Measurements from ENCODE around the gene PRR33. TPM values are rescaled to one million over a fixed set of nuclear protein-coding genes. Genes with fewer than 3 reads are reported as not detected.

The PRR33 gene
- total and polyA plus RNA-seq, 9 donors, result 0.01 TPM; not detected in 8

DNA sequence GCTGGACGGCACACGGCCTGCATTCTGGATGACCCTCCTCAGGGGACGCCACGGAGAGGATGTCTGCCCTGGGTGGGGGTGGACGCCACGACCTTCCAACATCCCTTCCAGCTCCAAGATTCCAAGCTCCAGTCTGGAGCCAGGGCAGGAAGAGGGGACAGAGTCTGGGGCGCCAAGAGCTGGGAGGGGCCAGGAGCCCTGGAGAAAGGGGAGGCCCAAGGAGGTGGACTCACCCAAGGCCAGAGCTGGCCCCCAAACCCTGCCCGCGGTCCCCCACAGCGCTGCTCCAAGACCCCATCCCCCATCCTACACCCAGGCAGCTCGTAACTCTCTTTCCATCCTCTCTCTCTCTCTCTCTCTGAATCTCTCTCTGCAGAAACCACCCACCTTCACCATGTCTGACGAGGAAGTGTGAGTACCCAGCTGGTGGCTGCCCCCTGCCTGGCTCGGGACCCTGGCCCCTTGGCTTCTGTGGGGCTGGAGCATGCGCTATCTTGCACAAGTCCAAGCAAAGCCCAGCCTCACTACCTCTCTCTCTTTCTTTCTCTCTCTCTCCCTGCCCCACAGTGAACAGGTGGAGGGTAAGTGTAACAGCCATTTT, 30.9 kb upstream of the PRR33 start:
- no peak overlapping the region for H3K27ac ChIP-seq
- intact Hi-C loops (cut with DNase I), result loop anchor here in 3 of 4 donors (5.0 to 10.0 kb wide), 4 partner anchors 40 to 232 kb away; partner anchors contain the start of gene KRTAP5-6 (in 1 of the 3)
- 67 to 69% (median 69%) methylated on average over 14 of the region's 14 CpGs for WGBS, 3 donors
- no peaks in the 10 kb centered on the region for H3K9me3 ChIP-seq
- TF ChIP-seq POLR2A (IDR thresholded peaks at IDR 0.05) (no peak), EP300 (IDR thresholded peaks at IDR 0.05) (no peak)
- TF ChIP-seq, protein P1, sequence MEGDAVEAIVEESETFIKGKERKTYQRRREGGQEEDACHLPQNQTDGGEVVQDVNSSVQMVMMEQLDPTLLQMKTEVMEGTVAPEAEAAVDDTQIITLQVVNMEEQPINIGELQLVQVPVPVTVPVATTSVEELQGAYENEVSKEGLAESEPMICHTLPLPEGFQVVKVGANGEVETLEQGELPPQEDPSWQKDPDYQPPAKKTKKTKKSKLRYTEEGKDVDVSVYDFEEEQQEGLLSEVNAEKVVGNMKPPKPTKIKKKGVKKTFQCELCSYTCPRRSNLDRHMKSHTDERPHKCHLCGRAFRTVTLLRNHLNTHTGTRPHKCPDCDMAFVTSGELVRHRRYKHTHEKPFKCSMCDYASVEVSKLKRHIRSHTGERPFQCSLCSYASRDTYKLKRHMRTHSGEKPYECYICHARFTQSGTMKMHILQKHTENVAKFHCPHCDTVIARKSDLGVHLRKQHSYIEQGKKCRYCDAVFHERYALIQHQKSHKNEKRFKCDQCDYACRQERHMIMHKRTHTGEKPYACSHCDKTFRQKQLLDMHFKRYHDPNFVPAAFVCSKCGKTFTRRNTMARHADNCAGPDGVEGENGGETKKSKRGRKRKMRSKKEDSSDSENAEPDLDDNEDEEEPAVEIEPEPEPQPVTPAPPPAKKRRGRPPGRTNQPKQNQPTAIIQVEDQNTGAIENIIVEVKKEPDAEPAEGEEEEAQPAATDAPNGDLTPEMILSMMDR (IDR thresholded peaks at IDR 0.05), result no peak
- H3K4me1 ChIP-seq (ENCODE audit: insufficient read depth), result peaks cover 4% of the 10 kb centered on the region
- no peak overlapping the region for H3K4me3 ChIP-seq
- peak in 1 of 5 donors; percentile 35 for DNase-seq
- H3K36me3 ChIP-seq, result no peaks in the 10 kb centered on the region
- H3K27me3 ChIP-seq, result no peaks in the 10 kb centered on the region

DNA sequence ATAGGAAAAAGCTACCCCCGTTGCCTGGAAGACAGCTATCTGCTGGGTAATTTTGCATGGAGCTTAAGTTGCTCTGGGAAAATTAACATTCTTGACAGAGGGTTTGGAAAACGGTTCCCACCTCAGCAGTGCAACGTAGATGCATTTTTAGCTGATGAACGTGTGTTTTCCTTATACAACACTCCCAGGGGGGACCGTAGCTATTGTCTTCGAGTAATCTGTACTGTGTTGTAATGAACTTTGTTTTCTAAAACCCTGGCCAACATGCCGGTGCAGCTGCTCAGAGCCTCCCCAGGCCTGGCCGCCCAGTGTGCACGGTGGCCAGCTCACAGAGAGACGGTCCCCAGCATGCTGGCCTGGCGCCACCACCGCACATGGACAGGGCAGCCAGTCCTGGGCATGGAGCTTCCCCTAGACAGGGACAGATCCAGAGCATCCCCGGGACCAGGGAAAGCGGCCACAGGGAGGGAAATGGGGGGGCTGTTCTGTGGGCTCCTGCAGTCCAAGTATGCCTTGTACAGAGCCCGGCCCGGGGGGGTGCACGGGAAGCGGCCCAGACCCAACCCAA, 30.0 kb upstream of the PRR33 start:
- no peaks in the 10 kb centered on the region for H3K36me3 ChIP-seq
- peak in 3 of 5 donors; percentile 23 to 54 (median 25) for DNase-seq
- H3K4me1 ChIP-seq (ENCODE audit: insufficient read depth), result peaks cover 4% of the 10 kb centered on the region
- TF ChIP-seq POLR2A (IDR thresholded peaks at IDR 0.05) (no peak), EP300 (IDR thresholded peaks at IDR 0.05) (no peak)
- TF ChIP-seq, protein P1 (IDR thresholded peaks at IDR 0.05), result no peak
- WGBS, 3 donors, result 30 to 39% (median 33%) methylated on average over 18 of the region's 18 CpGs
- H3K27me3 ChIP-seq, result no peaks in the 10 kb centered on the region
- H3K4me3 ChIP-seq, result no peak overlapping the region
- intact Hi-C loops (cut with DNase I), result loop anchor here in 3 of 4 donors (5.0 to 10.0 kb wide), 4 partner anchors 39 to 233 kb away; partner anchors contain the start of gene KRTAP5-6 (in 1 of the 3)
- H3K9me3 ChIP-seq, result no peaks in the 10 kb centered on the region
- no peak overlapping the region for H3K27ac ChIP-seq

DNA sequence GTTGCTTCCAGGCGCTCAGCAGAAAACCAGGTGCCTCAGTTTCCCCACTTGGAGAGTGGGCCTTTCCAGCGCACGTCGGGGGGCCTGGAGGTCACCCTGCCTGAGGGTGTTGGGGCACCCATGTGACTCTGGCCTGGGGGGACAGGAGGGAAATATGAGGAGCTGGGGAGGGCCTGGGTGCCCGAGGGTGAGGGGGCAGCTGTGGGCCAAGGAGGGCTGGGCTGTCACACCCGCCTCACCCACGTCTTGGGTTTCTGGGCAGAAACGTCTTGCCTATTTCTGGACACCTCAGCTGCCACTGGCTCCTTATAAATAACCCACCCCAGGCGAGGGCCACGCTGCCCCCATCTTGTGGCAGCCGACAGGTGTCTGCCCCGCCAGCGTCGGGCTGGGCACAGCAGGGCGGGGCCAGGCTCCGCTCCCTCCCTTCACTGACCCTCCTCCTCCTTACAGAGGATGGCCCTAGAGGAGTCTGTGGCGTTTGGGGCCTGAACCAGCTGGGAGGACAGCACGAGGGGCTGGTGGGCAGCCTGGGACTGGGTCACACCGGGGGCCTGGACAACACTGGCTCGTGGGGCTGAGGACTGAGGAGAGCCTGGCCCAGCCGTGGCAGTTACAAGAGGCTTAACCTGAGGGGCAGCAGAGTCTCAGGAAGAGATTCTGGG, 29.3 kb upstream of the PRR33 start:
- 76 to 82% (median 80%) methylated on average over 19 to 21 of the region's 21 CpGs for WGBS, 3 donors
- Histone ChIP-seq H3K4me3 (no peak overlapping the region), H3K9me3 (no peaks in the 10 kb centered on the region), H3K4me1 (ENCODE audit: insufficient read depth) (peaks cover 4% of the 10 kb centered on the region), H3K27me3 (no peaks in the 10 kb centered on the region), H3K27ac (no peak overlapping the region), H3K36me3 (no peaks in the 10 kb centered on the region)
- DNase-seq, result peak in 1 of 5 donors; percentile 35
- TF ChIP-seq EP300 (IDR thresholded peaks at IDR 0.05) (no peak), POLR2A (IDR thresholded peaks at IDR 0.05) (no peak)
- TF ChIP-seq, protein P1 (IDR thresholded peaks at IDR 0.05), result no peak
- intact Hi-C loops (cut with DNase I), result loop anchor here in 3 of 4 donors (5.0 to 10.0 kb wide), 4 partner anchors 39 to 234 kb away; partner anchors contain the start of gene KRTAP5-6 (in 1 of the 3)

DNA sequence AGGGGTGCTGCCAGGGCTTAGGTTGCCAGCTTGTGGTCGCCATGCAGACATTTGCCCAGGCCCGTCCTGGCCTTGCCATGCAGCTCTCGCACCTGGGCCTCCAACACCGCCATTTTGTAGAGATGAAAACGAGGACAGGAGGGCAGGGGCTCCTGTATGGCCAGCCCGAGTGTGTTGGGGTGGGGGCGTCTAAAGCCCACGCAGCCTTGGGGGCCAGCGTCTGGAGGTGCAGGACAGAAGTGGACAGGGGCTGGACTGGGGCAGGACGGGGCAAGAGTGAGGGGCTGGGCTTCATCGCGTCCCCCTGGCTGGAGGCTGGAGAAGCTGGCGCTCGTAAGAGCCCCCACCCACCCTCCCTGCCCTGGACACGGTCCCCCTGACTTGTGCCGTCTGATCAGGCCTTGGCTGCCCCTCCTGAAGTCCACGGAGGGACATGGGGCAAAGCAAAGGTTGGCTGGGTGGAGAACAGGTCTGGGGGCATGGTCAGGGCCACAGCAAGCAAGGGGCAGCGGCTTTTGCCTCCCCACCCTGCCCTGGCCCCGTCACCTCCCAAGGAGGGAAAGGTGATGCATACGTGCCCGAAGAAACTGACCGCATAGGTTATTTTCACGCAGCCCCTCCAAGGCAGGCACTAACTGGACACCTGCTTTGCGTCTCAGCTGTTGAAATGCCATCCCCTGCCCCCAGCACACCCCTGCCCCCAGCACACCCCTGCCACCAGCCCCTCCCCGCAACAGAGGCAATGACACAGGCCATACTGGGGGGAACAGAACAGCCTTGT, 28.6 kb upstream of the PRR33 start:
- H3K27ac ChIP-seq, result no peak overlapping the region

More for the DNA sequence above, 28.6 kb upstream of the PRR33 start:
- H3K27me3 ChIP-seq, result no peaks in the 10 kb centered on the region
- intact Hi-C loops (cut with DNase I), result loop anchor here in 3 of 4 donors (5.0 to 10.0 kb wide), 4 partner anchors 38 to 234 kb away; partner anchors contain the start of gene KRTAP5-6 (in 1 of the 3)
- H3K4me1 ChIP-seq (ENCODE audit: insufficient read depth), result peaks cover 4% of the 10 kb centered on the region
- no peaks in the 10 kb centered on the region for H3K36me3 ChIP-seq
- no peak overlapping the region for H3K4me3 ChIP-seq
- no peaks in the 10 kb centered on the region for H3K9me3 ChIP-seq
- no peak for DNase-seq
- TF ChIP-seq, protein P1 (IDR thresholded peaks at IDR 0.05), result no peak
- no peak for TF ChIP-seq EP300 (IDR thresholded peaks at IDR 0.05)
- no peak for TF ChIP-seq POLR2A (IDR thresholded peaks at IDR 0.05)
- 94 to 95% (median 95%) methylated on average over 24 to 25 of the region's 25 CpGs for WGBS, 3 donors
